Parathyroid adenoma (tissue), 2 donors: Measurements from ENCODE around the gene ABCC4.

Experiments used
- H2AFZ ChIP-seq: fragments of 300-600 bp; sonication (generic); one replicate; pipeline ENCODE4 v1.7.0; 2017; ENCODE audit warnings: antibody characterized with exemption, mild to moderate bottlenecking
- H3K27ac ChIP-seq: fragments of 300-600 bp; sonication (generic); one replicate; pipeline ENCODE4 v1.7.0; 2017
- H3K27me3 ChIP-seq: fragments of 300-600 bp; sonication (generic); one replicate; pipeline ENCODE4 v1.7.0; 2017; ENCODE audit warnings: low read length; ENCODE audit not compliant: control insufficient read depth, insufficient read depth
- H3K36me3 ChIP-seq: fragments of 300-600 bp; sonication (generic); one replicate; pipeline ENCODE4 v1.7.0; 2017; ENCODE audit warnings: low read length; ENCODE audit not compliant: control insufficient read depth, insufficient read depth
- H3K4me1 ChIP-seq: fragments of 300-600 bp; sonication (generic); one replicate; pipeline ENCODE4 v1.7.0; 2017; ENCODE audit warnings: control low read depth
- H3K4me2 ChIP-seq: fragments of 300-600 bp; sonication (generic); one replicate; pipeline ENCODE4 v1.7.0; 2017; ENCODE audit warnings: low read length
- H3K4me3 ChIP-seq: fragments of 300-600 bp; sonication (generic); one replicate; pipeline ENCODE4 v1.7.0; 2017; ENCODE audit warnings: low read depth, low read length
- H3K79me2 ChIP-seq: fragments of 300-600 bp; sonication (generic); one replicate; pipeline ENCODE4 v1.7.0; 2017; ENCODE audit warnings: control low read depth
- H3K9ac ChIP-seq: fragments of 300-600 bp; sonication (generic); one replicate; pipeline ENCODE4 v1.7.0; 2017; ENCODE audit warnings: mild to moderate bottlenecking
- H3K9me3 ChIP-seq: fragments of 300-600 bp; sonication (generic); one replicate; pipeline ENCODE4 v1.7.0; 2017; ENCODE audit warnings: low read length; ENCODE audit not compliant: control insufficient read depth
- TF ChIP-seq, protein P1 (sequence below): fragments of 300-600 bp; sonication (generic); IDR thresholded peaks from one replicate; pipeline ENCODE4 v1.7.0; 2017; ENCODE audit warnings: antibody characterized with exemption, mild to moderate bottlenecking
- donor health status: primary hyperparathyroidism.

ABCC4 gene

GRCh38 chr13:95145587-95145986, 155.7 kb downstream of the ABCC4 start:
- H3K27me3 ChIP-seq = no peaks in the 10 kb centered on the region
- no peaks in the 10 kb centered on the region for H3K9me3 ChIP-seq
- no peak overlapping the region for H3K4me3 ChIP-seq
- no peak overlapping the region for H3K27ac ChIP-seq
- H3K9ac ChIP-seq = no peak overlapping the region
- H3K79me2 ChIP-seq = no peaks in the 10 kb centered on the region
- H3K4me2 ChIP-seq = no peak overlapping the region
- no peak overlapping the region for H2AFZ ChIP-seq
- TF ChIP-seq, protein P1, sequence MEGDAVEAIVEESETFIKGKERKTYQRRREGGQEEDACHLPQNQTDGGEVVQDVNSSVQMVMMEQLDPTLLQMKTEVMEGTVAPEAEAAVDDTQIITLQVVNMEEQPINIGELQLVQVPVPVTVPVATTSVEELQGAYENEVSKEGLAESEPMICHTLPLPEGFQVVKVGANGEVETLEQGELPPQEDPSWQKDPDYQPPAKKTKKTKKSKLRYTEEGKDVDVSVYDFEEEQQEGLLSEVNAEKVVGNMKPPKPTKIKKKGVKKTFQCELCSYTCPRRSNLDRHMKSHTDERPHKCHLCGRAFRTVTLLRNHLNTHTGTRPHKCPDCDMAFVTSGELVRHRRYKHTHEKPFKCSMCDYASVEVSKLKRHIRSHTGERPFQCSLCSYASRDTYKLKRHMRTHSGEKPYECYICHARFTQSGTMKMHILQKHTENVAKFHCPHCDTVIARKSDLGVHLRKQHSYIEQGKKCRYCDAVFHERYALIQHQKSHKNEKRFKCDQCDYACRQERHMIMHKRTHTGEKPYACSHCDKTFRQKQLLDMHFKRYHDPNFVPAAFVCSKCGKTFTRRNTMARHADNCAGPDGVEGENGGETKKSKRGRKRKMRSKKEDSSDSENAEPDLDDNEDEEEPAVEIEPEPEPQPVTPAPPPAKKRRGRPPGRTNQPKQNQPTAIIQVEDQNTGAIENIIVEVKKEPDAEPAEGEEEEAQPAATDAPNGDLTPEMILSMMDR = no peak
- H3K36me3 ChIP-seq = no peaks in the 10 kb centered on the region
- no peaks in the 10 kb centered on the region for H3K4me1 ChIP-seq

- TF ChIP-seq, protein P1 = no peak
- no peaks in the 10 kb centered on the region for H3K9me3 ChIP-seq
- no peak overlapping the region for H3K4me2 ChIP-seq
- no peak overlapping the region for H3K9ac ChIP-seq
- no peak overlapping the region for H3K27ac ChIP-seq
- no peaks in the 10 kb centered on the region for H3K27me3 ChIP-seq
- no peaks in the 10 kb centered on the region for H3K79me2 ChIP-seq
- no peak overlapping the region for H3K4me3 ChIP-seq
- no peaks in the 10 kb centered on the region for H3K36me3 ChIP-seq
- no peak overlapping the region for H2AFZ ChIP-seq
- H3K4me1 ChIP-seq = no peaks in the 10 kb centered on the region
Observed at GRCh38 chr13:95140502-95140901, 160.7 kb downstream of the ABCC4 start.

GRCh38 chr13:95138876-95139585, 162.2 kb downstream of the ABCC4 start:
- H3K36me3 ChIP-seq = no peaks in the 10 kb centered on the region
- TF ChIP-seq, protein P1 = no peak
- no peaks in the 10 kb centered on the region for H3K9me3 ChIP-seq
- H3K79me2 ChIP-seq = no peaks in the 10 kb centered on the region
- no peak overlapping the region for H2AFZ ChIP-seq
- H3K4me3 ChIP-seq = no peak overlapping the region
- no peak overlapping the region for H3K27ac ChIP-seq
- H3K9ac ChIP-seq = no peak overlapping the region
- no peak overlapping the region for H3K4me2 ChIP-seq
- no peaks in the 10 kb centered on the region for H3K4me1 ChIP-seq
- H3K27me3 ChIP-seq = no peaks in the 10 kb centered on the region

DNA sequence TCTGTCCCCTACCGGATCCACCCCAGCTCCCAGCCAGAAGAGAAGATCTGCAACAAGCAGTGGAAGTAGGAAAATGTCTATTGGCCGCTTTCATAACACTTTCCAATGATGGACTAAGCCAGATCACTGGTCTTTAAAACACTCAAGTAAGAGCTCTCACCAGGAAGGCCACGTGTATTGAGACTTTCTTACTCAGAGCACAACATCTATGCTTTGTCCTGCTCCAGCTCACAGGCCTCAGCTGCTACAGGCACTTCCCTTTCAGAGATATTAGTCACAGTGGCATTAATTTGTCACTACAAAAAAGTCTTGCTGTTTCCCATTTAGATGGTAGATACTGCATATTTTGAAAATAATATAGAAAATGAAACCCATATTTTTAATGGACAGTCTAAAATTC, 164.2 kb downstream of the ABCC4 start:
- no peak overlapping the region for H3K27ac ChIP-seq
- no peaks in the 10 kb centered on the region for H3K4me1 ChIP-seq
- no peak overlapping the region for H3K9ac ChIP-seq
- H3K27me3 ChIP-seq = no peaks in the 10 kb centered on the region
- H3K36me3 ChIP-seq = no peaks in the 10 kb centered on the region
- no peak overlapping the region for H3K4me3 ChIP-seq
- H2AFZ ChIP-seq = no peak overlapping the region
- H3K9me3 ChIP-seq = no peaks in the 10 kb centered on the region
- no peak overlapping the region for H3K4me2 ChIP-seq
- no peaks in the 10 kb centered on the region for H3K79me2 ChIP-seq
- TF ChIP-seq, protein P1 = no peak

- no peaks in the 10 kb centered on the region for H3K27me3 ChIP-seq
- H3K79me2 ChIP-seq = no peaks in the 10 kb centered on the region
- H3K9me3 ChIP-seq = no peaks in the 10 kb centered on the region
- H3K36me3 ChIP-seq = no peaks in the 10 kb centered on the region
- no peak overlapping the region for H3K9ac ChIP-seq
- H2AFZ ChIP-seq = no peak overlapping the region
- no peak overlapping the region for H3K4me2 ChIP-seq
- H3K4me1 ChIP-seq = no peaks in the 10 kb centered on the region
- TF ChIP-seq, protein P1 = no peak
- no peak overlapping the region for H3K4me3 ChIP-seq
- no peak overlapping the region for H3K27ac ChIP-seq
Observed at GRCh38 chr13:95136638-95137037, 164.6 kb downstream of the ABCC4 start.
